K562 (cell line): ENCODE data around the gene TMEM117. TPM values are rescaled to one million over a fixed set of nuclear protein-coding genes. Genes with fewer than 3 reads are reported as not detected.

ENCODE experiments used
- ATAC-seq: fragments of 200-7000 bp; cut with Tn5 transposase; 3 replicates; pipeline ENCODE4 v1.9.1; 2020; ENCODE audit warnings: moderate library complexity
- BruUV-seq: library from RNA; stranded (reverse); fragments of 400-500 nt; replicated peaks from 2 replicates; lab custom pipeline; 2021; lab: Mats Ljungman, UMichigan
- CTCF ChIA-PET: fragments of 300-600 bp; formaldehyde crosslinking; extraction: SDS; loops from one replicate; lab custom pipeline; 2021; ENCODE audit warnings: low intra/inter-chr PET ratio; lab: Yijun Ruan, JAX
- POLR2A ChIA-PET: fragments of 300-600, 350-650 bp; sonication (Branson Sonifier 250); formaldehyde crosslinking; extraction: SDS; loops from one replicate; lab custom pipeline; 2021; ENCODE audit warnings: antibody characterized with exemption, inconsistent platforms; lab: Yijun Ruan, JAX
- DNase-seq, 4 experiments: peaks; one replicate each; pipeline versions ENCODE4 v3.0.0 to v3.0.0-alpha.2; 2011 to 2018; ENCODE audit warnings: low spot score in 3 of 4, mixed read lengths in 3 of 4; ENCODE audit errors: extremely low read depth in 1 of 4
- FAIRE-seq: peaks from 2 replicates; lab custom pipeline; 2011; peaks lifted over from hg19 to GRCh38; lab: Jason Lieb, UNC
- H2AFZ ChIP-seq: 2 replicates; pipeline ENCODE4 v1.6.0; 2011; ENCODE audit warnings: low read depth, low read length, control low read depth, inconsistent platforms
- H3K27ac ChIP-seq: fragments of 200-600 bp; 3 replicates; pipeline ENCODE4 v1.8.0; 2011; ENCODE audit warnings: low read depth, mild to moderate bottlenecking, control low read depth, inconsistent platforms, low read length, moderate library complexity, mixed read lengths; ENCODE audit errors: extremely low read depth
- H3K27me3 ChIP-seq, 2 experiments: fragments of 300-600 bp in 1 of 2; 2 replicates in 1 of 2; 3 replicates in 1 of 2; pipeline versions ENCODE4 v1.6.0 to v1.8.0; 2011; ENCODE audit warnings: inconsistent platforms in 2 of 2, low read length in 2 of 2, mild to moderate bottlenecking in 1 of 2, mixed read lengths in 1 of 2, moderate library complexity in 1 of 2; ENCODE audit not compliant: control insufficient read depth in 2 of 2, insufficient read depth in 2 of 2
- H3K36me3 ChIP-seq: fragments of 300-600 bp; 3 replicates; pipeline ENCODE4 v1.8.0; 2011; ENCODE audit warnings: mild to moderate bottlenecking, low read length, inconsistent platforms; ENCODE audit not compliant: control insufficient read depth, insufficient read depth
- H3K4me1 ChIP-seq, 2 experiments: fragments of 200-600 bp in 1 of 2; replicated peaks in 1 of 2; 2 replicates in 1 of 2; 3 replicates in 1 of 2; pipeline versions ENCODE4 v1.5.1 to v1.8.0; 2011; ENCODE audit warnings: inconsistent platforms in 2 of 2, low read length in 2 of 2, mild to moderate bottlenecking in 1 of 2, mixed read lengths in 1 of 2, moderate library complexity in 1 of 2; ENCODE audit not compliant: control insufficient read depth in 2 of 2, insufficient read depth in 2 of 2
- H3K4me2 ChIP-seq: 2 replicates; pipeline ENCODE4 v1.6.1; 2011; ENCODE audit warnings: low read length, control low read depth, inconsistent platforms, mixed read lengths; ENCODE audit not compliant: insufficient read depth
- H3K4me3 ChIP-seq: fragments of 200-600 bp; sonication (generic), shearing (Covaris generic); 2 replicates; pipeline ENCODE4 v1.5.1; 2016; ENCODE audit warnings: control low read depth, inconsistent platforms
- H3K79me2 ChIP-seq: fragments of 200-600 bp; 3 replicates; pipeline ENCODE4 v1.8.0; 2011; ENCODE audit warnings: low read length, inconsistent platforms; ENCODE audit not compliant: control insufficient read depth, insufficient read depth
- H3K9ac ChIP-seq, 2 experiments: 2 replicates each; pipeline versions ENCODE4 v1.6.0 to v1.6.1; 2011; ENCODE audit warnings: low read depth in 2 of 2, low read length in 2 of 2, control low read depth in 1 of 2, inconsistent platforms in 1 of 2, mild to moderate bottlenecking in 1 of 2, mixed read lengths in 1 of 2; ENCODE audit not compliant: insufficient read depth in 1 of 2
- H3K9me1 ChIP-seq: one replicate; pipeline ENCODE4 v1.6.0; 2011; ENCODE audit warnings: inconsistent platforms, mild to moderate bottlenecking, low read length, moderate library complexity; ENCODE audit not compliant: control insufficient read depth, insufficient read depth
- H3K9me3 ChIP-seq: replicated peaks from 2 replicates; pipeline ENCODE4 v1.5.1; 2011; ENCODE audit warnings: low read depth, low read length, inconsistent platforms; ENCODE audit not compliant: control insufficient read depth, insufficient read depth
- H4K20me1 ChIP-seq: replicated peaks from 2 replicates; pipeline ENCODE4 v1.6.1; 2011; ENCODE audit warnings: low read length, inconsistent platforms, mixed read lengths; ENCODE audit not compliant: control insufficient read depth, insufficient read depth
- ATF1 ChIP-seq, 2 experiments: fragments of 450-650 bp in 1 of 2; IDR thresholded peaks; 2 replicates each; pipeline ENCODE4 v1.6.1; 2016; ENCODE audit warnings: missing compliant biosample characterization in 1 of 2, missing genetic modification characterization in 1 of 2
- CHD2 ChIP-seq: IDR thresholded peaks from 2 replicates; pipeline ENCODE4 v1.6.1; 2011; ENCODE audit warnings: low read depth, low read length
- CHD7 ChIP-seq: fragments of 200-600 bp; sonication (generic); IDR thresholded peaks from one replicate; pipeline ENCODE4 v1.6.1; 2012; ENCODE audit warnings: mild to moderate bottlenecking, low read depth, low read length, inconsistent platforms
- FOXA3 ChIP-seq, 2 experiments: fragments of 450-650 bp in 1 of 2; sonication (generic) in 1 of 2; formaldehyde crosslinking; IDR thresholded peaks in 1 of 2; conservative IDR thresholded peaks in 1 of 2; 2 replicates each; pipeline versions ENCODE4 v1.4.0 to v1.8.0; 2020 to 2022; ENCODE audit warnings: mild to moderate bottlenecking in 2 of 2, missing genetic modification reagents in 1 of 2
- RAD21 ChIP-seq, 2 experiments: fragments of 250-450 bp in 1 of 2; fragments of 450-650 bp in 1 of 2; sonication (Bioruptor Pico) in 1 of 2; formaldehyde crosslinking in 1 of 2; IDR thresholded peaks in 1 of 2; conservative IDR thresholded peaks in 1 of 2; 2 replicates each; pipeline versions ENCODE4 v1.4.0 to v1.8.0; 2020 to 2022; ENCODE audit warnings: mild to moderate bottlenecking in 2 of 2, moderate library complexity in 1 of 2
- XRCC4 ChIP-seq: IDR thresholded peaks from one replicate; pipeline ENCODE4 v1.6.1; 2011; ENCODE audit not compliant: insufficient read depth, insufficient read length; ENCODE audit errors: extremely low read depth
- YY1 ChIP-seq, 3 experiments: IDR thresholded peaks; 2 replicates each; pipeline ENCODE4 v1.6.1; 2011; ENCODE audit warnings: low read length in 2 of 3, mild to moderate bottlenecking in 2 of 3, moderate library complexity in 2 of 3, borderline replicate concordance in 1 of 3, control low read depth in 1 of 3, low read depth in 1 of 3; ENCODE audit not compliant: insufficient read depth in 3 of 3, insufficient replicate concordance in 2 of 3, control insufficient read depth in 1 of 3, insufficient read length in 1 of 3; ENCODE audit errors: extremely low read depth in 1 of 3
- WGBS: fragments of 100-300 bp; shearing (Covaris generic); methylation state at CpG from one replicate; pipeline ENCODE4 v1.1.6; 2016; ENCODE audit warnings: low coverage, mixed read lengths; ENCODE audit not compliant: insufficient coverage; ENCODE audit errors: missing lambda C conversion rate; 5-methylcytosine and 5-hydroxymethylcytosine counted together
- in situ Hi-C: fragments of 300-500 bp; cut with MboI; formaldehyde crosslinking; loops from 4 replicates; pipeline ENCODE4 v1.15.0; 2018; ENCODE audit warnings: inconsistent platforms, mixed read lengths
- intact Hi-C: fragments of 100-400 bp; cut with micrococcal nuclease; formaldehyde crosslinking; loops from 2 replicates; pipeline ENCODE4 v1.14.2; 2022
- polyA plus RNA-seq, 8 experiments: library from polyadenylated mRNA; depleted of rRNA in 4 of 8; stranded (reverse) in 5 of 8; unstranded in 3 of 8; fragments of >200 nt; fragmentation: Nextera tagmentation in 2 of 8; fragmentation: Illumina TruSeq in 1 of 8; extraction: Ambion mirVana in 2 of 8; extraction: Trizol in 1 of 8; gene quantifications; 2 replicates each; pipeline versions ENCODE4 v1.2.1 to v1.2.3, GENCODE V29; 2011 to 2014; ENCODE audit warnings: inconsistent platforms in 1 of 8, missing spikeins in 1 of 8
- total RNA-seq, 7 experiments: library from RNA; depleted of rRNA in 6 of 7; stranded (reverse); fragments of >200 nt in 6 of 7; fragmentation: Illumina TruSeq in 2 of 7; extraction: Trizol in 2 of 7; gene quantifications; 2 replicates each; pipeline versions ENCODE4 v1.2.1 to v1.2.3, GENCODE V29; 2011 to 2021; ENCODE audit warnings: low replicate concordance in 1 of 7

Gene TMEM117
- total and polyA plus RNA-seq, 9 of the 15 experiments (the other 6 are each of a cell fraction or from before 2014, with no cell fraction given), result 0.31 to 2.8 (median 1.0) TPM

- Histone ChIP-seq H3K9ac (no peak overlapping the region), H3K27me3 (no peaks in the 10 kb centered on the region; a peak in 1 of 5 replicates), H3K4me3 (no peak overlapping the region), H3K4me2 (no peak overlapping the region), H3K9me1 (no peaks in the 10 kb centered on the region), H3K9me3 (no peaks in the 10 kb centered on the region), H3K79me2 (no peaks in the 10 kb centered on the region), H4K20me1 (no peaks in the 10 kb centered on the region), H3K36me3 (no peaks in the 10 kb centered on the region), H3K27ac (no peak overlapping the region), H3K4me1 (peaks cover 0 to 4% of the 10 kb centered on the region in 2 experiments; a peak in 1 of 5 replicates), H2AFZ (no peak overlapping the region)
- ATAC-seq (no peak), DNase-seq (no peak), FAIRE-seq (no peak)
- BruUV-seq, result no TSS peak
- ChIA-PET CTCF (no interaction called here), POLR2A (interaction anchor here (0.7 kb wide), 1 partner anchor 11 kb away, joined by 3 read pairs; no protein-coding TSS in a partner anchor)
- intact Hi-C loops (loop anchor here (10.0 kb wide), 1 partner anchor 1766 kb away; no protein-coding TSS in a partner anchor), in situ Hi-C loops (no loop called here)
- WGBS, result 4% methylated on average over 7 of the region's 7 CpGs
- no peak for TF ChIP-seq RAD21 (CRISPR knock-in tag; conservative IDR thresholded peaks at IDR 0.05 in 1 of 2, IDR thresholded peaks at IDR 0.05 in 1 of 2)
- TF ChIP-seq FOXA3 (CRISPR knock-in tag; conservative IDR thresholded peaks at IDR 0.05 in 1 of 2, IDR thresholded peaks at IDR 0.05 in 1 of 2), result no peak
- TF ChIP-seq XRCC4, result no peak
- TF ChIP-seq ATF1 (CRISPR knock-in tag; IDR thresholded peaks at IDR 0.05), result no peak
- no peak for TF ChIP-seq ATF1 (tag; IDR thresholded peaks at IDR 0.05)
- no peak for TF ChIP-seq CHD7
- no peak for TF ChIP-seq YY1 (IDR thresholded peaks at IDR 0.05; ENCODE audit: borderline replicate concordance in 1 of 3, control insufficient read depth in 1 of 3, extremely low read depth in 1 of 3, insufficient read depth in 3 of 3, insufficient read length in 1 of 3, insufficient replicate concordance in 2 of 3, low read depth in 1 of 3, low read length in 2 of 3)
- no peak for TF ChIP-seq CHD2
These were observed 25.3 kb downstream of the TMEM117 start for GRCh38 chr12:43861015-43861839.
